Endothelial cell (in vitro differentiated cells): Measurements from ENCODE around the gene PDLIM4. TPM values are rescaled to one million over a fixed set of nuclear protein-coding genes. Genes with fewer than 3 reads are reported as not detected.

Source experiments
- DNase-seq: peaks from one replicate; pipeline ENCODE4 v3.0.0; 2021; ENCODE audit warnings: low spot score
- H3K27ac Mint-ChIP-seq: one replicate; pipeline ENCODE4 v1.8.0; 2021; ENCODE audit warnings: mixed read lengths, inconsistent platforms; ENCODE audit not compliant: unreplicated experiment
- H3K27me3 Mint-ChIP-seq: one replicate; pipeline ENCODE4 v1.8.0; 2021; ENCODE audit warnings: mild to moderate bottlenecking, moderate library complexity, mixed read lengths, inconsistent platforms; ENCODE audit not compliant: unreplicated experiment
- H3K36me3 Mint-ChIP-seq: one replicate; pipeline ENCODE4 v1.8.0; 2021; ENCODE audit warnings: mild to moderate bottlenecking, low read depth, mixed read lengths, inconsistent platforms; ENCODE audit not compliant: unreplicated experiment
- H3K4me1 Mint-ChIP-seq: one replicate; pipeline ENCODE4 v1.8.0; 2021; ENCODE audit warnings: mild to moderate bottlenecking, mixed read lengths, inconsistent platforms; ENCODE audit not compliant: unreplicated experiment
- H3K4me3 Mint-ChIP-seq: one replicate; pipeline ENCODE4 v1.8.0; 2021; ENCODE audit warnings: mild to moderate bottlenecking, mixed read lengths, inconsistent platforms; ENCODE audit not compliant: unreplicated experiment
- H3K9me3 Mint-ChIP-seq: one replicate; pipeline ENCODE4 v1.8.0; 2021; ENCODE audit warnings: mixed read lengths, inconsistent platforms; ENCODE audit not compliant: unreplicated experiment
- total RNA-seq: library from RNA; stranded (reverse); fragmentation: NEBNext Ultra II Directional; extraction: Animal tissue kit (Norgen Biotek cat#: 25700); gene quantifications from one replicate; pipeline ENCODE4 v1.2.1, GENCODE V29; 2021; ENCODE audit not compliant: unreplicated experiment
- TF ChIP-seq, protein P1 (sequence below): fragments of 200-600 bp; sonication (generic); IDR thresholded peaks from one replicate; pipeline ENCODE4 v1.5.0; 2021; ENCODE audit warnings: antibody characterized with exemption; ENCODE audit not compliant: unreplicated experiment

The PDLIM4 gene
- total RNA-seq, 1 donor from 2014 or later, result 8.5 TPM

DNA sequence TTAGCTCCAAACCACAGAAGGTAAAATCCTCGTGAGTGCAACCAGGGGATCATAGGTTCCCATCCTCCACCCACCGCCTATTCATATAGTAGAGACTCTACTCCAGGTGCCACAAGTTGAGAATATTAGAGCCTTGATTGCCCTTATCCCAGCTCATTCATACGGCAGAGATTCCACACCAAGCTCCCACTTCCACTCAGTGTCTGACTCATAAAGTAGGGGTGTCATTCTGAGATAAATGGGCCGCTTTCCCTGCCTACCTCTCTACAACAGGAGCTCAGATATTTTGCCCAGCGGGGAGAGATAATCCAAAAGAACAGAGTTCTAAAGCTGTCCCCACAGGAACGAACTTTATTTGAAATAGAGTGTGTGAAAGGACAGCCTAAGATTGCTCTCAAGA lies 46.1 kb downstream of the PDLIM4 start:
- DNase-seq, result no peak
- TF ChIP-seq, protein P1, sequence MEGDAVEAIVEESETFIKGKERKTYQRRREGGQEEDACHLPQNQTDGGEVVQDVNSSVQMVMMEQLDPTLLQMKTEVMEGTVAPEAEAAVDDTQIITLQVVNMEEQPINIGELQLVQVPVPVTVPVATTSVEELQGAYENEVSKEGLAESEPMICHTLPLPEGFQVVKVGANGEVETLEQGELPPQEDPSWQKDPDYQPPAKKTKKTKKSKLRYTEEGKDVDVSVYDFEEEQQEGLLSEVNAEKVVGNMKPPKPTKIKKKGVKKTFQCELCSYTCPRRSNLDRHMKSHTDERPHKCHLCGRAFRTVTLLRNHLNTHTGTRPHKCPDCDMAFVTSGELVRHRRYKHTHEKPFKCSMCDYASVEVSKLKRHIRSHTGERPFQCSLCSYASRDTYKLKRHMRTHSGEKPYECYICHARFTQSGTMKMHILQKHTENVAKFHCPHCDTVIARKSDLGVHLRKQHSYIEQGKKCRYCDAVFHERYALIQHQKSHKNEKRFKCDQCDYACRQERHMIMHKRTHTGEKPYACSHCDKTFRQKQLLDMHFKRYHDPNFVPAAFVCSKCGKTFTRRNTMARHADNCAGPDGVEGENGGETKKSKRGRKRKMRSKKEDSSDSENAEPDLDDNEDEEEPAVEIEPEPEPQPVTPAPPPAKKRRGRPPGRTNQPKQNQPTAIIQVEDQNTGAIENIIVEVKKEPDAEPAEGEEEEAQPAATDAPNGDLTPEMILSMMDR, result no peak
- Mint-ChIP-seq H3K4me3 (peak overlapping the region; percentile 59), H3K27me3 (peaks cover 3% of the 10 kb centered on the region), H3K4me1 (no peaks in the 10 kb centered on the region), H3K9me3 (no peaks in the 10 kb centered on the region), H3K36me3 (no peaks in the 10 kb centered on the region), H3K27ac (no peak overlapping the region)

DNA sequence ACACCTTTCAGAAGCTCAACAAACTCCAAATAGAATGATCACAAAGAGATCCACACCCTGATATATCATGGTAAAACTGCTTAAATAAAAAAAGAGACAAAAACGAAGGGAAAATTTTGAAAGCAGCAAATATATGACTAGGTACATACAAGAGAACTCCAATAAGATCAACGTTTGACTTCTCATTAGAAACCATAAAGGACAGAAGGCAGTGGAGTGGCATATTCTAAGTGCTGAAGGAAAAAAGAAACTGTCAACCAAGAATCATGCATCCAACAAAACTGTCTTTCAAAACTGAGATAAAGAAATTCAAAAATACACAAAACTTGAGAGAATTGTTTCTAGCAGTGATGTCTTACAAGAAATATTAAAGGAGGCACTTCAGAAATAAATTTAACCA lies 47.9 kb downstream of the PDLIM4 start:
- Mint-ChIP-seq H3K36me3 (no peaks in the 10 kb centered on the region), H3K27me3 (peaks cover 3% of the 10 kb centered on the region), H3K27ac (no peak overlapping the region), H3K4me3 (no peak overlapping the region), H3K4me1 (no peaks in the 10 kb centered on the region), H3K9me3 (no peaks in the 10 kb centered on the region)
- TF ChIP-seq, protein P1, result no peak
- no peak for DNase-seq

DNA sequence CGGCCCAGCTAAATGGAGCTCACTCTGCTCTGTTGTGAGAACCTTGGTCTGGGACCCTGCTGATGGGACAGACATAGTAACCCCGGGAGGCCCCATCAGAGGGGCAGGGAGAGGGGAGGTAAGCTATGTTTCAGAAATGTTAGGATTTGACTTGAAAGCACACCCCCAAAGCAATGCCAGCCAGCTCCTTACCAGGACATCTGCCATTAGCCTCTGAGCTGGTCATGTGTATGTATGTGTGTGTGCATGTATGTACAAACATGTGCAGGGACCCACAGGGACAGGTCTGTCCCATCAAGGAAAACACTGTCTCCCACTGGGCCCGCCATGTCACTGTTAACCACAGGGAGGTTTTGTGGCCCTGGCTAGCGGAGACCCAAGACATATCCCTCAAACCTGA lies 51.2 kb downstream of the PDLIM4 start:
- TF ChIP-seq, protein P1, result no peak
- DNase-seq, result no peak
- Mint-ChIP-seq H3K4me3 (no peak overlapping the region), H3K27me3 (peaks cover 4% of the 10 kb centered on the region), H3K4me1 (no peaks in the 10 kb centered on the region), H3K27ac (no peak overlapping the region), H3K9me3 (no peaks in the 10 kb centered on the region), H3K36me3 (no peaks in the 10 kb centered on the region)

DNA sequence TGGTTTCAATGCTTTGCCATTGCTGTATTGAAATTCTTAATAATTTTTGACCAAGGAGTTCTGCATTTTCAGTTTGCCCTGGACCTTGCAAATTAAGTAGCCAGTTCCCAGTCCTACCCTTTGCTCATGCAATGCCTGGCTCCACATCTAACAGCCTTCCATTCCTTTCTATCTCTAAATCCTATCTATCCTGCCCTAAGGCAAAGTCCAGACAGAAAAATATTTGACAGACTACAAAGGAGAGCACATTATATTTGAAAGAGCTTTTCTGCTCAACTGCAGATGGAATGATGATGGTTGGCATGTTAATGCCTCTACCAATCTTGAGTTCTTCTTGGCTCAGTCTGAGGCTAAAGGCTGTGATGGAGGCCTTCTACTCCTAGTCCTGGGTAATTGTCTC lies 52.2 kb downstream of the PDLIM4 start:
- H3K27me3 Mint-ChIP-seq, result peaks cover 6% of the 10 kb centered on the region
- no peak overlapping the region for H3K27ac Mint-ChIP-seq
- no peaks in the 10 kb centered on the region for H3K9me3 Mint-ChIP-seq
- no peak overlapping the region for H3K4me3 Mint-ChIP-seq
- TF ChIP-seq, protein P1, result no peak
- no peaks in the 10 kb centered on the region for H3K36me3 Mint-ChIP-seq
- no peak for DNase-seq
- H3K4me1 Mint-ChIP-seq, result no peaks in the 10 kb centered on the region

DNA sequence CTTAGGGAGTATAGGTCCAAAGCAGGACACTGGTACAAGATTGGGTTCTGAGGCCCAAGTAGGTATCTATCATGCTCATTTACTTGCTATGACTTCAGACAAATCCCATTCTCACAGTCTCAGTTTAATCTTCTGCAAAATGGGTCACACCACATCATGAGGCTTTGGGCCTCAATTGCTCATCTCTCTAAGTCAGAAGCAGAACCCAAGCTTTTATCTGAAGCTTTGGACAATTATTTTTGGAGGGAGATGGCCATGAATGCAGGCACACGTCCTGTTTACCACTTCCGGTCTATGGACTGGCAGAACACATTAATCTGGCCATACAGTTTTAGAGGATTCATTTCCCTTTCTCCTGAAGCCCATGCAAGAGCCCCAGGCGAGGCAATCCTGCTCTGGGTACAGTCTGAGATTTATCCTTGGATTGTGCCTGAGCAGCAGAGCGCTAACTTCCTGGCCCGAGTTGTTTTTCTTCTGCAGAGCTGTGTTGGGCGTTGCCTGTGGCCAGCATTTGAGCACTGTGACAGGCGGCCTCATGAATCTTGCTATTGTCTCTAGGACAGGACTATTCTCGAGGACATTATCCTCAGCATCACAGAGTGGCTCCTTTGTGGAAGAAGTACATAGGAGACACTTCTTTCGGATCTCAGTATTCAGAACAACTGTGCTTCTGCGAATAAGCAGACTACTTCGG lies 52.8 kb downstream of the PDLIM4 start:
- no peak for DNase-seq
- Mint-ChIP-seq H3K36me3 (no peaks in the 10 kb centered on the region), H3K9me3 (no peaks in the 10 kb centered on the region), H3K27me3 (peaks cover 4% of the 10 kb centered on the region), H3K27ac (peak overlapping the region; percentile 45), H3K4me3 (no peak overlapping the region), H3K4me1 (no peaks in the 10 kb centered on the region)
- TF ChIP-seq, protein P1, result no peak
